H1 (cell line): ENCODE measurements around the gene UGT1A8.

Experiments
- CTCF ChIP-seq, 3 experiments: IDR thresholded peaks; 1 replicate in 2 of 3; 2 replicates in 1 of 3; pipeline versions ENCODE4 v1.5.1 to v1.6.1; 2011; ENCODE audit warnings: low read length in 3 of 3, mild to moderate bottlenecking in 3 of 3, inconsistent platforms in 2 of 3, low read depth in 1 of 3, moderate library complexity in 1 of 3; ENCODE audit not compliant: insufficient read depth in 1 of 3; ENCODE audit errors: control extremely low read depth in 1 of 3
- EGR1 ChIP-seq: IDR thresholded peaks from 2 replicates; pipeline ENCODE4 v1.6.1; 2011; ENCODE audit warnings: low read depth, low read length, borderline replicate concordance
- EZH2 ChIP-seq: fragments of 200-600 bp; sonication (generic); IDR thresholded peaks from 2 replicates; pipeline ENCODE4 v1.7.1; 2012; ENCODE audit warnings: low read depth, mild to moderate bottlenecking, moderate library complexity, low read length, inconsistent platforms; ENCODE audit not compliant: severe bottlenecking
- NANOG ChIP-seq: IDR thresholded peaks from 2 replicates; pipeline ENCODE4 v1.6.1; 2011; ENCODE audit warnings: low read length, low read depth, mild to moderate bottlenecking, inconsistent platforms; ENCODE audit not compliant: insufficient read depth, poor library complexity, severe bottlenecking
- POLR2A ChIP-seq, 2 experiments: IDR thresholded peaks; 1 replicate in 1 of 2; 2 replicates in 1 of 2; pipeline ENCODE4 v1.6.1; 2011; ENCODE audit warnings: low read depth in 2 of 2, low read length in 2 of 2, mild to moderate bottlenecking in 2 of 2; ENCODE audit errors: control extremely low read depth in 1 of 2
- POLR2AphosphoS5 ChIP-seq: IDR thresholded peaks from 2 replicates; pipeline ENCODE4 v1.6.1; 2011; ENCODE audit warnings: low read depth, low read length
- RAD21 ChIP-seq, 2 experiments: IDR thresholded peaks in 1 of 2; conservative IDR thresholded peaks in 1 of 2; 2 replicates each; pipeline ENCODE4 v1.6.1; 2011; ENCODE audit warnings: low read depth in 2 of 2, low read length in 2 of 2, improper control_type of control experiment in 1 of 2, inconsistent platforms in 1 of 2, mild to moderate bottlenecking in 1 of 2, moderate library complexity in 1 of 2
- TAF1 ChIP-seq: IDR thresholded peaks from 2 replicates; pipeline ENCODE4 v1.6.1; 2011; ENCODE audit warnings: mild to moderate bottlenecking, low read depth, low read length
- TBP ChIP-seq: IDR thresholded peaks from 2 replicates; pipeline ENCODE4 v1.6.1; 2011; ENCODE audit warnings: low read depth, low read length, improper control_type of control experiment
- ZNF274 ChIP-seq: IDR thresholded peaks from 2 replicates; pipeline ENCODE4 v1.7.0; 2012; ENCODE audit warnings: low read length, borderline replicate concordance; ENCODE audit errors: extremely low read depth

- TF ChIP-seq TAF1 (no peak), CTCF (IDR thresholded peaks at IDR 0.05; ENCODE audit: control extremely low read depth in 1 of 3, insufficient read depth in 1 of 3, low read depth in 1 of 3, low read length in 3 of 3) (no peak), TBP (no peak), ZNF274 (no peak), POLR2AphosphoS5 (no peak), EGR1 (no peak), POLR2A (IDR thresholded peaks at IDR 0.05; ENCODE audit: control extremely low read depth in 1 of 2, low read depth in 2 of 2, low read length in 2 of 2) (no peak), EZH2 (no peak), RAD21 (IDR thresholded peaks at IDR 0.05 in 1 of 2, conservative IDR thresholded peaks at IDR 0.05 in 1 of 2; ENCODE audit: low read depth in 2 of 2, low read length in 2 of 2) (no peak), NANOG (no peak)
Observed at GRCh38 chr2:233593201-233593600, 24.2 kb upstream of the UGT1A8 start.
